ENCODE results near the gene ANKRD27.
"Not testable (repeated sequence)": the region's sequence is repeated elsewhere in the genome, so short reads cannot be mapped to it uniquely, and the experiment has no call there.

Gene ANKRD27

DNA sequence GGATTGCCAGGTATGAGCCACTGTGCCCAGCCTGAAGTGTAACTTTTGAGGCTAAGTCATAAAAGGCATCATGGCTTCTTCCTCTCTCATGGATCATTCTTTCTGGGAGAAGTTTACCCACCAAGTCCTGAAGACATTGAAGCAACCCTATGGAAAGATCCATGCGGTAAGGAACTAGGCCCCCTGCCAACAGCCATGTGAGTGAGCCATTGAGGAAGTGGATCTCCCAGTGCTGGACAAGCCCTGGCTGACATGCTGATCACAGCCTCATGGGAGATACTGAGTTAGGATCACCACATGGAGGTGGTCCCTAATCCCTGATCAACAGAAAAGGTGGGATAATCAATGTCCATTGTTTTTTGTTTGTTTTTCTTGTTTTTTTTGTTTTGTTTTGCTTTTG, 13.3 kb upstream of the ANKRD27 start:
- no peak for DNase-seq (ENCODE audit: low read depth in 2 of 2)

DNA sequence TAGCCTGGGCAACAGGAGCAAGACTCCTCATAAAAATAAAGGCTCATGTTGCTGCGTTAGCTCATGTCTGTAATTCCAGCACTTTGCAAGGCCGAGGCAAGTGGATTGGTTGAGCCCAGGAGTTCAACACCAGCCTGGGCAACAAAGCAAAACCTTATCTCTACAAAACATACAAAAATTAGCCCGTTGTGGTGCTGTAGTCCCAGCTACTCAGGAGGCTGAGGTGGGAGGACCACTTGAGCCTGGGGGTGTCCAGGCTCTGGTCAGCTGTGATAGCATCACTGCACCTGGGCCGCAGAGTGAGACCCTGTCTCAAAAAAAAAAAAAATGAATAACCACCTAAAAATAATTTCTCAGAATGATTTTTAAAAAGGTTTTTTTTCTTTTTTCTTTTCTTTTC, 12.7 kb upstream of the ANKRD27 start:
- DNase-seq (ENCODE audit: low read depth in 2 of 2), result no peak

DNA sequence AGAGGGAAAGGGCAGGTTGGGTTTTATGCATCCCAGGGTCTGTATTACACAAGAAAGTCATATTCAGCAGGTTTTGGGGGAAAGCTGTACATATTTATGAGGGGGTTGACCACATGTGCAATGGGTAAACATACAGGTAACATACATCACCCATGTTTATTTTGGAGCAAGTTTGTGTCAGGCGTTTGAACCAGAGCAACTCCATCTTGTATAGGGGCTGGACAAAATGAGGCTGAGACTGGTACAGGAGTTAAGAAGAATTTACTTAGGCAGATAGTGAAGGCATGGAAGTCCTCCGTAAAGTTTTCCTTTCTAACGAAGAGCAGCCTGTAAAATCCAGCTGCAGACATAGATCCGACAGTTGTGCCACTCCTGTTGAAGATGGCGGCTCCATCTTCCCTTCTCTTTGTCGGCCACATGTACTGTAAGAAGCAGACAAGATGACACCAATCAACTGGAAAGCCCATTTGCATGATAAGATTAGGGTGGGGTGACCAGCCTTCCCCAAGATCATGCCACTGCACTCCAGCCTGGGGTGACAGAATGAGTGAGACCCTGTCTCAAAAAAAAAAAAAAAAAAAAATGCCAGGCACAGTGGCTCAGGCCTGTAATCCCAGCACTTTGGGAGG, 12.0 kb upstream of the ANKRD27 start:
- DNase-seq (ENCODE audit: low read depth in 2 of 2), result no peak

DNA sequence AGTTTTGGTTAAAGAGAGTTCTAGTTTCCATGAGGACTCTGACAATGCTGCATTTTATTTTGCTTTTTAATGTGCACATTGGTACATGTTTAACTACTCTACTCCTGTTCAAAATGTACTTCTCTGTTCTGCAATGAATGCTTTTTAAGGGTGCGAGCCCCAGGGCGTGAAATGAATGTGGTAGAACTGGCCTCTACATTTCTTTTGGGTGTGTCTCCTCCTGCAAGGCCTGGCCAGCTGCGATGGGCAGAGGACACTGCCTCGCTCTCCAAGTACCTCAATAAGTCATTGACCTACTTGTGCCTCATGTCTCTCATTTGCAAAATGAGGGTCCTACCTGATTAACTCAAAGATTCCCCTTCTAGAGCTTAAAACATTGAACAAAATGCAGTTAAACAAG, 7.3 kb upstream of the ANKRD27 start:
- DNase-seq (ENCODE audit: low read depth in 2 of 2), result no peak

DNA sequence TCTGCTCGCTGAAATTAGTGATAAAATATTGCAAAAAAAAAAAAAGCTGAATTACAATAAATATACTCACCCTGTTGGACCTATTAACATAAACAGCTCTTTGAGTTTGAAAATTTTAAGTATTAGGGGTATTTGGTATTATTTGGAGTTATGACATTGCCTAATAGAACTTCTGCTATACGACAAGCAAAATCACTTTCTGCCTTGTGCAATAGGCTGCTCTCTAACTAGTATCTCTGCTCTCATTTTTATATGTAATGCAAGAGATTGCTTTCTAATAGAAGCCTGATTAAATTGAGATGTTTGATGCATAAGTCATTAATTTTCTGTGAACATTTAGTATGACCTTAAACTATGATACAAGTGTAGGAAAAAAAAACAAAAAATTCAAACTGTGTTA, 6.0 kb upstream of the ANKRD27 start:
- no peak for DNase-seq (ENCODE audit: low read depth in 2 of 2)

DNA sequence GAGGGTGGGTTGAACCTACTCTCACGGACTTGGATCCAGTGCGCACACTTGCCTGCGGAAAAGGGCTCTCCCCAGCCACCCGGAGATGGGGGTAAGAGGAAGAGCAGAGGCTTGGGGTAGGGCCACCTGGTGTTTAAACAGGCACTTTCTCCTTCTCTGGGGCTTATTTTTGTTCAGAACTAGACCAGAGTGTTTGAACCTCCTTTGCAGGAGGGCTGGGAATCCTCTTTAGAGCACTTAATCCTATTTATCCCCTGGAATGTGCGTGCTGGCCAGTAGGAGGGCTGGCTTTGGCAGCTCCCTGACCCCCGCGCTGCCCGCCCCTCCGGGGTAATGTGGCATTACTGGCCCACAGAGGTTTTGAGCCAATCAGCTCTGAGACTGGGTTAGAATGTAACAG, 2.7 kb upstream of the ANKRD27 start:
- DNase-seq (ENCODE audit: low read depth in 2 of 2), result no peak

DNA sequence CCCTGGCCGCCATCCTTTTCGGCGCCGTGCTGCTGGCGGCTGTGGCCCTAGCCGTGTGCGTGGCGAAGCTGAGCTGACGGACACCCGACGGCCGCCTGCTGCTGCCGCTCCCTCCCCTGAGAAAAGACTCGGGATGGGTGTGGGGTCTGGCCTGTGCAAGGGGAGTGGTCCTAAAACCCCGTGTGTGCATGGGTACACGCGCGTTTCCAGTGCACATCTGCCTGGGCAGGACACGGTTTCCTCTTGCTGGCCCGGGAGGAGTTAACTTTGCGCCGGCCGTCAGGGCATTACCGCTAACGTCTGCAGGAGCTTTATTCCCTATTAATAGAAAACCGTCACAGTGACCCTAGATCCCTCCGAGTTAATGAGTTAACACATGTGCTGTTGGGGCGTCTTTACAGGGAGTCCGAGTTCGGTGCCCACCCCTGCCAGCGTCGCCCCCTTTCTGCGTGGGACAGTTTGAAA, 1.9 kb upstream of the ANKRD27 start:
- DNase-seq (ENCODE audit: low read depth in 2 of 2), result no peak

DNA sequence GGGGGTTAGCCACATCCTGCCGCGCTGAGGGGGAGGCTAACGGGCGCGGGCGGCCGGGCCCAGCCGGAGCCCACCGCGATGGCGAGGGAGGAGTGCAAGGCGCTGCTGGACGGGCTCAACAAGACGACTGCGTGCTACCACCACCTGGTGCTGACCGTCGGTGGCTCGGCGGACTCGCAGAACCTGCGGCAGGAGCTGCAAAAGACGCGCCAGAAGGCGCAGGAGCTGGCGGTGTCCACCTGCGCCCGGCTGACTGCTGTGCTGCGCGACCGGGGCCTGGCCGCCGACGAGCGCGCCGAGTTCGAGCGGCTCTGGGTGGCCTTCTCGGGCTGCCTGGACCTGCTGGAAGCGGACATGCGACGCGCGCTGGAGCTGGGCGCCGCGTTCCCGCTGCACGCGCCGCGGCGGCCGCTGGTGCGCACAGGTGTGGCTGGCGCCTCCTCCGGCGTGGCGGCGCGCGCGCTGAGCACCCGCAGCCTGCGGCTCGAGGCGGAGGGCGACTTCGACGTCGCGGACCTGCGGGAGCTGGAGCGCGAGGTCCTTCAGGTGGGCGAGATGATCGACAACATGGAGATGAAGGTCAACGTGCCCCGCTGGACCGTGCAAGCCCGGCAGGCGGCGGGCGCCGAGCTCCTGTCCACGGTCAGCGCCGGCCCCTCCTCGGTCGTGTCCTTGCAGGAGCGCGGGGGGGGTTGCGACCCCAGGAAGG, 1.4 kb upstream of the ANKRD27 start:
- DNase-seq (ENCODE audit: low read depth in 2 of 2), result no peak

DNA sequence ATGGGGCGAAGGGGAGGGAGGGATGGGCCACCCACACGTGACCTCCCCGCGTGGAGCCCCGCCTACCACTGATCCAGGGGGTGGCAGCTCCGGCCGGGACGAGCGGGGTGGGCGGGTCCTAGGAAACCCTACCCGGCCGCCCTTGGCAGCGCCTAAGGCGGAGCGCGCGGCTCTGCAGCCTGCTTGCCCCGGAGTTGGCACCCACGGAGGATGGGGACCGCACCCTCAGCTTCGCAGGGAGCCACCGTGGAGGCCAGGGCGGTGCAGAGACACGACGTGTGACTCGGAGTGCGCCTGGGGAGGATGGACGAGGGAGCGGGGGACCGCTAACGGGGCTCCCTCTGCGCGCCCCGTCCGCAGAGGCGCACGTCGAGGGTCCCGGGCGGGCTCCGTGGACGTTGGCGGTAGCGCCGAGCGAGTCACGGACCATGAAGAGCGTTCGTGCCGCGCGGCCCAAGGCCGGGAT, 773 bp upstream of the ANKRD27 start, which contains the start of gene RGS9BP:
TSS of gene RGS9BP (plus strand) at position 129 of the 466 bp plus-strand sequence. CDS start 416 bp downstream, outside the sequence.
- DNase-seq (ENCODE audit: low read depth in 2 of 2), result peak; percentile 51 to 56

DNA sequence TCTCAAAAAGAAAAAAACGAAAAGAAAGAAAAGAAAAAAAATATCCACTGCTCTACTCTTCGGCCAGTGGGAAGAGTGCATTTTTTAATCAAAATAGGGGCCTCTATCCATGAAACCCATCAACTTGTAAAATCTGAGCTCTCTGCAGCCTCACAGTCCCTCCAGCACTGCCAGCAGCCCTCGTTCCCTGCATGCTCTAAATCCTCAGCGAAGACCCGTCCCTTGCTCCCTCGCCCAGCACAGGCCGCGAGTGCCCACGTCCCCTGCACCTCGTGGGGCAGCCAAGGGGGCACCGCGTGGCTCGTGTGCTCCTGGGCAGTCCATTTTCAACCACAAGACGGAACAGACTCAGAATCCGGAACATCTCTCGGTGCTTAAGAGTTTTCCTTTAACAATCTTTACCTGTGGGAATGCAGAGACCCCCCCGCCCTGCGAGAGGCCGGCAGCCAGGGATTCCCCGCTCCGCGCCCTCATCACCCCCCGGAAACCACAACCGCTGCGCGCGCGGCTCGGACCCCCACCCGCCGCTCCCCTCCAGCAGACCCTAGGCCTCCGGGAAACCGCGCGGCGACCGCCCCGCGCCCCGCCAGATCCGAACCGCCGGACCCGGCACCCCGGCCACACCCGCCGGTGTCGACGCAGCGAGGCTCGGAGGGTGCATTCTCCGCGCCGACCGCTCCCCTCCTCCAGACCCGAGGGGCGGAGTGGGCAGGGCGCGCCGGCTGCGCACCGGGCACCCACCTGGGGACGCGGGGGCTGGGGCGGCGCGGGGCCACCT, 638 bp downstream of the ANKRD27 start:
- DNase-seq (ENCODE audit: low read depth in 2 of 2), result no peak

DNA sequence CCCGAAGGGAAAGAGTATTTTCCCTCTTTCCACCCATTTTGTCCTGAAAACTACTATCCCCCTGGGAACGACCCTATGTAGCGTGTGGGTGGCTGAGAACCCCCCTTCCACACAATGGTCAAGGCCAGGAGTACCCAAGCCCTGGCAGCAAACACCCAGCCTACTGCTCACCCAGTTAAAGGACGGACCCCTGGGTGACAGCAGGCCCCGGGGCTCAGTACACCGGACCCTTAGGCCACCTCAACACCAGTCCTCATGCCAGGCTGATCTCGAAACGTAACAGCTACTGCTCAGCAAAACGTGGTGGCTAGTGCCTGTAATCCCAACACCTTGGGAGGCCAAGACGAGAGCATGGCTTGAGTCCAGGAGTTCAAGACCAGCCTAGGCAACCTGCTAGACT, 1.4 kb downstream of the ANKRD27 start:
- no peak for DNase-seq (ENCODE audit: low read depth in 2 of 2)

DNA sequence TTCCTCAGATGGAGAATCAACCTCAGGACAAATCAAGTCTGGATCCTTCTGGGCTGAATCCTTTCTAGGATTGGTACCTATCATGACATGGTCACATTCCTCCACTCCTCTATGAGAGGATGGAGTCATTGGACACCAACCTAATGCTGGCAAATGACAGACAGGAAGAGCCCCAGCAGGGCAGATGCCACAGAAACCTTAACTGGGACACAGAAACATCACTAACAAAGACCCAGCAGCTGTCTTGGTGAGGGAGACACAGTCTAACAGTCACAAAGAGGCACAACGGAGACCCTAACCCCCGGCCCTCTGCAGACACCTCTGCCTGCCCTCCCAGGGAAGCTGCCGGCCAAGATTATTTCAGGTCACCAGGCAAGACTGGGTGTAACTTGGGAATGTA, 2.1 kb downstream of the ANKRD27 start:
- DNase-seq (ENCODE audit: low read depth in 2 of 2), result no peak

DNA sequence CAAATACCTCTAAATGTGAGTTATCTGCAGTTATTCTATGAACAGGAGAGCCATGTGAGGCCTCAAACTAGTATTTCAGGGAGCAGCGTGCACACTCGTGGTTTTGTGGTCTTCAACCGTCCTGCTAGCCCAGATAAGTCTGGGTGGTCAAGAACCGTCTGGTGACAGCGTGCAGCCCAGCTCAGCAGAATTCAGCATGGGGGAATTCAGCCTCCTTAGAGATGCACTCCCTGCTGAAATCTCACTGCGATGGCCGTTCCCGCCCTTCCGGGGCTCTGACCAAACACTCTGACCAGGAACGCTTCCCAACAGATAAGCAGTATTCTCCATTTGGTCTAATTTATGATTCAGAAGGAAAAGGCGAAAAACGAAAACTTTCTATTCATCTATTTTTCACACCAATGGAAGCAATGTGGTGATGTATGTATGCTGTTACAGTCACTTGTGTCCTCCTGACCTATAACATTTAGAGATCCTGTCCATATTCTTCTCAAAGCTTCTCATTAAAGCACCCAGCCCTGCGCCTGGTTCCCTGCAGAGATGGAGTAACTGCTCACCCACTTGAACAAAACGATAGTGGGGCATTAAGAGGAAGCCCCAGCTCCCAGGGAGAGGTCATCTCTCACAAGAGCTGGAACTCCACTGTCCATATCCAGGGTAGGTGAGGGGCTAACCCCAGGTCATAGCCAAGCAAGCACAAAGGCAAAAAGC, 2.9 kb downstream of the ANKRD27 start:
- no peak for DNase-seq (ENCODE audit: low read depth in 2 of 2)

DNA sequence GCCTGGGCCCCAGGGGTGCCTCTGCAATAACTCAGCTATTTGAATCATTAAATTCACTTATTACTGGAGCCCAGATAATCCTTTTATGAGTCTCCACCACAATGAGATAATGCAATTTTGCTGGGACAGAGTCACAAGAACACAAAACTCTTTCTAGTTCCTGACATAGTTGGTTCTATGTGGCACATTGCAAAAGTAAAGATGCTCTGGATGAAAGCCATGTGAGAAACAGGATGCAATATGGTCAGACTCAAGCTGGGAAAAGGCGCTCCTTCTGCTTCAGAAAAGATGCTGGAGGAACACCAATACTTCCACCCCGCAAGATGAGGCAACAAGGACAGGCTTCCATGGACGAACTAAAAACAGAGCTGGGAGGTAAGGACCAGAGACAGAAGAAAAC, 5.7 kb downstream of the ANKRD27 start:
- no peak for DNase-seq (ENCODE audit: low read depth in 2 of 2)

DNA sequence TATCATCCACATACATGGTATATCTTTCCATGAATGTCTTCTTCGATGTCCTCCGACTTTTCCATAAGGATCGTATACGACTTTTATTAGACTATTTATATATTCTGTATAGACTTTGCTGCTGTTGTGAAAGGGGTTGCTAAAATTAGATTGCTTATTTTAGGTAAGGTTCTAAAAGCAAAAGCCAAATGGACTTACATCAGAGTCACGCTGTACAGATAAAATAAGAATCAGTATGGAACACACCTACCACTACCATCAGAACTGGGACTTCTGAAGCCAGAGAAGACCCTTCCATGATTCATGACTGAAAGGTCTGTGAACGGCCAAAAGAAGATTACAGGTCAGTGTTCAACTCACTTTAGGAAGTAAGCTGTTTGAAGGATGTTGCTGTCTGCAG, 8.9 kb downstream of the ANKRD27 start:
- DNase-seq (ENCODE audit: low read depth in 2 of 2), result no peak

DNA sequence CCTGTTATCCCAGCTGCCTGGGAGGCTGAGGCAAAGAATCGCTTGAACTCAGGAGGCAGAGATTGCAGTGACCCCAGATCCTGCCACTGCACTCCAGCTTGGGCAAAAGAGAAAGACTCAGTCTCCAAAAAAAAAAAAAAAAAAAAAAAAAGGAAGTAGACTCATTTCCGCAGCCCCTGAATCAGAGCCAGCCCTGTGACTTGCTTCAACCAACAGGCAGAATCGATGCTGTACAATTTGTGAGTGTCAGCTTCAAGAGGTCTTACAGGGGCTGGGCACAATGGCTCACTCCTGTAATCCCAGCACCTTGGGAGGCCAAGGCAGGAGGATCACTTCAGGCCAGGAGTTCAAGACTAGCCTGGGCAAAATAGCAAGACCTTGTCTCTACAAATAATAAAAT, 12.8 kb downstream of the ANKRD27 start:
- DNase-seq (ENCODE audit: low read depth in 2 of 2), result no peak

DNA sequence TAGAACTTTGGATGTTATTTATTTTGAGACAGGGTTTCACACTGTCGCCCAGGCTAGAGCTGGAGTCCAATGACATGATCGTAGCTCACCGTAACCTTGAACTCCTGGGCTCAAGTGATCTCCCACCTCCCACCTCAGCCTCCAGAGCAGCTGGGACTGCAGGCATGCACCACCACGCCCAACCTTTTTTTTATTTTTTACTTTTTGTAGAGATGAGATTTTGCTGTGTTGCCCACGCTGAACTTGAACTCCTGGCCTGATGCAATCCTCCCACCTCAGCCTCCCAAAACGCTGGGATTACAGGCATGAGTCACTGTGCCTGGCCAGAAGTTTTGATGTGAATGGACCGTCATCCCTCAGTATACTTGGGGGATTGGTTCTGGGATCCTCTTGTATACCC, 13.7 kb downstream of the ANKRD27 start:
- no peak for DNase-seq (ENCODE audit: low read depth in 2 of 2)

DNA sequence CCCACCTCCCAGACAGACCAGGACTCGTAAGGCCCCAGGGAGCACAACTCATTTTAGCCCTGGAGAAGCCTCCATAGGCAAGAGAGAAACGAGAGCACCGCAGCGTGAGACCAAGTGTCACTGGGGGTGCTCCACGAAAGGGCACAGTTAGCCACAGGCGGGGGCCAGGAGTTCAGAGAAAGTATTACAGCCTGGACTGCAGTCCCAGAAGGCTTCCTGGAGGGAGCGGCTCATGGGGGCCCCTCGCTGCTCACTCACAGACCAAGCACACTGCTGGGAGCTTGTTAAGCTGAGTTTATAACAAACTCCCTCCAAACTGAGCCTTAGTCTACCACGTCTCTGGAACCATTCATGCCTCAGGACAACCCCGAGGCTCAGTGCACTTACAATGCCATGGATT, 16.5 kb downstream of the ANKRD27 start:
- DNase-seq (ENCODE audit: low read depth in 2 of 2), result no peak

DNA sequence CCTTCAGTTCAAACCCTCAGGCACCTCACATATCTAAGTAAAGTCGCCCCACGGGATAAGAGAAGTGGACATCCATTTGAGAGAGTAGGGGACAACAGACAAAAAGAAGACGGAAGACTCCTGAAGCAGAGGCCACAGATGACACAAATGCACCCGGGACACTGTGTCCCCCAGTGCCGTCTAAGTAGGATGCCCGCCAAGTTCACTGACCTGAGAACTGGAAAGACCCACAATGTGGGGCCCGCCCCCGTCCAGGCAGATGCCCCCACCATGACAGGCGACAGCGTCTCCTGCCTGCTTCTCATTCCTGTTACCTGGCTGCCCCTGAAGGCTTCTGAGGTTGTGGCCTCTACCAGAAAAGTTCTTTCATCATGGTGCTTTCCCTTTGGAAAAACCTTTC, 16.9 kb downstream of the ANKRD27 start:
- no peak for DNase-seq (ENCODE audit: low read depth in 2 of 2)

DNA sequence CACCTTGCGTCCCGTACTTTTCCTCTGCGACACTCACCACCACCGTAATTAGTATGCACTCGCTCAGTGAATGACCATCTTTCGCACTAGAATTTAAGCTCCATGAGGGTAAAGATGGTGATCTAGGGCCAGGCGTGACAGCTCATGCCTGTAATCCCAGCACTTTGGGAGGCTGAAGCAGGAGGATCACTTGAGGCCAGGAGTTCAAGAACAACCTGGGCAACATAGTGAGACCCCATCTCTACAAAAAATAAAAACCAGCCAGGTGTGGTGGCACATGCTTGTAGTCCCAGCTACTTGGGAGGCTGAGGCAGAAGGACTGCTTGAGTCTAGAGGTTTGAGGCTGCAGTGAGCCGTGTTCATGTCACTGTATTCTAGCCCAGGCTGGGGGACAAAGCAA, 18.6 kb downstream of the ANKRD27 start:
- DNase-seq (ENCODE audit: low read depth in 2 of 2), result not testable (repeated sequence)

DNA sequence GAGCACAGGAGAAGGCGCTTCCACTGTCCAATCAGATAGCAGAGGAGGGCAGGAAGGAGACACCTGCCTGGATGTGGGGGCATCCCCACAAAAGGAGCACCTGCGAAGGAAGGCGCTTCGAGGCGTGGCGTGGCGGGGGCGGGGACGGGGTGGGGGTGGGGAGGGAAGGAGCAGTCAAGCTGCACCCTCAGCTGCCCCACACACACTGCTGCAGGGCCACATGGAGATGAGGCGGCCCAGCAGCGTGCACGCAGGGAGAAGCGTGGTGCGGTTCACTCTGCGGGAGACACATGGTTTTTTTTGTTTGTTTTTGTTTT, 21.4 kb downstream of the ANKRD27 start:
- no peak for DNase-seq (ENCODE audit: low read depth in 2 of 2)

DNA sequence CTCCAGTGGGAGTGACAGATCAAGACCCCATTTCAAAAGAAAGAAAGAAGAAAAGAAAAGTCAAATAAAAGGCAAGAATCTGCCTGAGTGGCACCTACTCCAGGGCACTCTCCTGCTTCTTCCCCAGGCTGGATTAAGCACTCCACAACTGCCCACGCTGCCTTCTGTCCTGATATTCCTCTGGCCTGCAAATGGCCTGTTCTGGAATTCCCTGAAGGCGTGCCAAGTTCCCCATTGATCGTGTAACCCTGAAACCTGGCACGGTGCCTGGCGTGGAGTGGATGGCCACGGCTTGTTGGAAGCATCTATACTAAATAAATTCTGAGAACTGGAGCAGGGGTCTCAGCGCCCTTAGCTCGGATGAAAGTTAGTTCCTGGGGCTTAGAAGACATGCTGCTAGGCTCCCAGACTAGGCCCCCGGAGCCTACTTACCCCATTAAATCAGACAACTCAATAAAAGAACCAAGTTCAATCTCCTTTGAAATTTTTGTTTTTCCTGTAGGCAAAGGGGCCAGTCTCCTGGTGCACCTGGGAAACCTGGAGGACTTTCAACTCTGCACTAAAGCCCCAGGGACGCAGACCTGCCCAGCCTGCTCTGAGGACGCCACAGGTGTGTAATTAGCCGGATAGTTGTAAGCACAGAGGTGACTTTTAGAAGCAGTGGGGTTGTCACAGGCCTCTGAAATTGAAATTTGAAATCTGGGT, 21.9 kb downstream of the ANKRD27 start:
- no peak for DNase-seq (ENCODE audit: low read depth in 2 of 2)

Measured in stimulated activated CD4-positive, alpha-beta T cell treated with anti-CD3 and anti-CD28 coated beads, Interleukin-4, amount 100 ng/mL, for 48 hours (primary cell).